ENCODE measurements around the gene NAPSA.

GRCh38 chr19:50311723-50312635, 53.5 kb downstream of the NAPSA start:
- TF ChIP-seq USF2 (IDR thresholded peaks at IDR 0.05; ENCODE audit: low read length) (no peak), CTCF (IDR thresholded peaks at IDR 0.05; ENCODE audit: control extremely low read depth in 1 of 3, insufficient read depth in 1 of 3, low read depth in 1 of 3, low read length in 3 of 3) (no peak), MAFK (IDR thresholded peaks at IDR 0.05; ENCODE audit: low read depth, low read length) (no peak), POLR2A (IDR thresholded peaks at IDR 0.05; ENCODE audit: control extremely low read depth in 1 of 2, low read depth in 2 of 2, low read length in 2 of 2) (no peak)

Measured in H1 (cell line).